PFSK-1 (cell line): ENCODE data around the gene OST4.
A peak's percentile ranks its signal among the peaks of the same experiment; 100 is the strongest.

Source experiments
- FOXP2 ChIP-seq: optimal IDR thresholded peaks from 2 replicates; pipeline ENCODE3; 2011; ENCODE audit warnings: borderline replicate concordance, control low read depth, inconsistent platforms; ENCODE audit not compliant: insufficient read depth; ENCODE audit errors: extremely low read length, extremely low read depth
- POLR2AphosphoS5 ChIP-seq: IDR thresholded peaks from 2 replicates; pipeline ENCODE4 v1.6.1; 2012; ENCODE audit warnings: low read depth, mild to moderate bottlenecking, control low read depth, low read length, moderate library complexity
- SIN3A ChIP-seq: IDR thresholded peaks from 2 replicates; pipeline ENCODE4 v1.6.1; 2012; ENCODE audit warnings: mild to moderate bottlenecking, low read length, moderate library complexity, borderline replicate concordance; ENCODE audit not compliant: insufficient read depth
- TAF1 ChIP-seq: IDR thresholded peaks from 2 replicates; pipeline ENCODE4 v1.6.1; 2012; ENCODE audit warnings: low read length, control low read depth, borderline replicate concordance; ENCODE audit not compliant: insufficient read depth
- TF ChIP-seq, protein P1 (sequence below), 2 experiments: IDR thresholded peaks; 2 replicates each; pipeline versions ENCODE4 v1.6.1 to v1.8.0; 2011 to 2012; ENCODE audit warnings: low read depth in 2 of 2, low read length in 2 of 2, control low read depth in 1 of 2, inconsistent platforms in 1 of 2, mild to moderate bottlenecking in 1 of 2, moderate library complexity in 1 of 2; ENCODE audit not compliant: insufficient read depth in 1 of 2

Gene OST4

DNA sequence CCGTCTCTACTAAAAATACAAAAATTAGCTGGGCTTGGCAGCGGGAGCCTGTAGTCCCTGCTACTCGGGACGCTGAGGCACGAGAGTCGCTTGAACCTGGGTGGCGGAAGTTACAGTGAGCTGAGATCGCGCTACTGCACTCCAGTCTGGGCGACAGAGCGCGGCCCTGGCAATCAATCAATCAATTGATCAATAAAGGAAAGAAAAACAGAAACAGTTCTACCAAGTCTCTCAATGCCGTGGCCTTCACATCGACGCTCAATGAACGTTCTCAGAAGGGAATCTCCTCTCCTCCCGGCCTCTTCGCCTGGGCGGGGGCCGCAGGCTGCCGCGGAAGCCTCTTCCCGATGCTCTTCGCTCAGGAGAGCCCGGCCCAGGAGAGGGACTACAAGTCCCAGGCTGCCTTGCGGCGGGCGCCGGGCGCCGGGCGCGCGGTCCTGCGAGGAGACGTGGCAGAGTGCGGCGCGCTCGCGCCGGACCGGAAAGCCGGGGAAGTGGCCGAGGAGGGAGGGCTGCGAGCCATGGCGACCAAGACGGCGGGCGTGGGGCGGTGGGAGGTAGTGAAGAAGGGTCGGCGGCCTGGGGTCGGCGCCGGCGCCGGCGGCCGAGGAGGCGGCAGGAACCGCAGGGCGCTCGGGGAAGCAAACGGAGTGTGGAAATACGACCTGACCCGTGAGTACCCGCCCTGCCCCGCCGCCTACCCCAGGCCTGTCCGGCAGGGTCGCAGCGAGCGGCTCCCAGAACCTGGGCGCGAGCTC lies 38.8 kb downstream of the OST4 start, which contains the start of gene TMEM214:
Gene TMEM214 (plus strand): TSS at position 471 of the 758 bp plus-strand sequence. CDS start 51 bp downstream, at position 522.
- TF ChIP-seq FOXP2: peak; percentile 82
- TF ChIP-seq, protein P1, sequence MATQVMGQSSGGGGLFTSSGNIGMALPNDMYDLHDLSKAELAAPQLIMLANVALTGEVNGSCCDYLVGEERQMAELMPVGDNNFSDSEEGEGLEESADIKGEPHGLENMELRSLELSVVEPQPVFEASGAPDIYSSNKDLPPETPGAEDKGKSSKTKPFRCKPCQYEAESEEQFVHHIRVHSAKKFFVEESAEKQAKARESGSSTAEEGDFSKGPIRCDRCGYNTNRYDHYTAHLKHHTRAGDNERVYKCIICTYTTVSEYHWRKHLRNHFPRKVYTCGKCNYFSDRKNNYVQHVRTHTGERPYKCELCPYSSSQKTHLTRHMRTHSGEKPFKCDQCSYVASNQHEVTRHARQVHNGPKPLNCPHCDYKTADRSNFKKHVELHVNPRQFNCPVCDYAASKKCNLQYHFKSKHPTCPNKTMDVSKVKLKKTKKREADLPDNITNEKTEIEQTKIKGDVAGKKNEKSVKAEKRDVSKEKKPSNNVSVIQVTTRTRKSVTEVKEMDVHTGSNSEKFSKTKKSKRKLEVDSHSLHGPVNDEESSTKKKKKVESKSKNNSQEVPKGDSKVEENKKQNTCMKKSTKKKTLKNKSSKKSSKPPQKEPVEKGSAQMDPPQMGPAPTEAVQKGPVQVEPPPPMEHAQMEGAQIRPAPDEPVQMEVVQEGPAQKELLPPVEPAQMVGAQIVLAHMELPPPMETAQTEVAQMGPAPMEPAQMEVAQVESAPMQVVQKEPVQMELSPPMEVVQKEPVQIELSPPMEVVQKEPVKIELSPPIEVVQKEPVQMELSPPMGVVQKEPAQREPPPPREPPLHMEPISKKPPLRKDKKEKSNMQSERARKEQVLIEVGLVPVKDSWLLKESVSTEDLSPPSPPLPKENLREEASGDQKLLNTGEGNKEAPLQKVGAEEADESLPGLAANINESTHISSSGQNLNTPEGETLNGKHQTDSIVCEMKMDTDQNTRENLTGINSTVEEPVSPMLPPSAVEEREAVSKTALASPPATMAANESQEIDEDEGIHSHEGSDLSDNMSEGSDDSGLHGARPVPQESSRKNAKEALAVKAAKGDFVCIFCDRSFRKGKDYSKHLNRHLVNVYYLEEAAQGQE (IDR thresholded peaks at IDR 0.05; ENCODE audit: insufficient read depth in 1 of 2, low read depth in 2 of 2, low read length in 2 of 2): no peak
- TF ChIP-seq POLR2AphosphoS5: peak; percentile 87
- peak; percentile 29; the same call in 1 of the 2 replicates for TF ChIP-seq SIN3A
- TF ChIP-seq TAF1: peak; percentile 61; the same call in 1 of the 2 replicates

DNA sequence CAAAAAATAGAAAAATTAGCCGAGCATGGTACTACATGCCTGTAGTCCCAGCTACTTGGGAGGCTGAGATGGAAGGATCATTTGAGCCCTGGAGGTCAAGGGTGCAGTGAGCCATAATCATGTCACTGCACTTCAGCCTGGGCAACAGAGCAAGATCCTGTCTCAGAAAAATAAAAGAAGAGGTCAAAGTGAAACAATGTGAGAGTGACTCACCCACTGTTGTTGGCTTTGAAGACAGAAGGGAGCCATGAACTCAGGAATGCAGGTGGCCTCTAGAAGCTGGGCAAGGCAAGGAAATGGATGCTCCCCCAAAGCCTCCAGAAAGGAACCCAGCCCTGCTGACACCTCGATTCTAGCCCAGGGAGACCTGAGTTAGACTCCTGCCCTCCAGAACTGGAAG lies 42.4 kb downstream of the OST4 start:
- TF ChIP-seq TAF1: no peak
- TF ChIP-seq POLR2AphosphoS5: no peak
- TF ChIP-seq, protein P1 (IDR thresholded peaks at IDR 0.05; ENCODE audit: insufficient read depth in 1 of 2, low read depth in 2 of 2, low read length in 2 of 2): no peak
- TF ChIP-seq FOXP2: no peak
- no peak for TF ChIP-seq SIN3A

DNA sequence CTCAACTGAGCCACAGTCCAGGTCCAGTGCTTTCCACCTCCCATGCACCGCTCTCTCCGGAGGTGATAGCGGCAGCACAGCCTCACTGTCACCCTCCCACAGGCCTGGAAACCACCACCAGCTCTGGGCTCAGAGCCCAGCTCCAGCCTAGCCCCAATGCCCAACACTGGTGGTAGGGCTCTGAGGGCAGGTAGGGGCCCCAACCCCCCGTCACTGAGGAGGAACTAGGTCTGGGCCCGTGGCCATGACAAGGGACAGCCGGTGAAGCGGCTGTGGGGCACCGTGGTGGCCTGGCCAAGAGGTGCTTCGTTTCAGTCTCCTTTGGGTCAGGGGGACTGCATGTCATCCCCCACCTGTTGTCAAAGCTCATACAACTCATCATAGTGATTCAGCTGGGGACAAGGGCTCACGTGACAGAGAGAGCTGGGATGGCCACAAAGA lies 44.2 kb downstream of the OST4 start:
- TF ChIP-seq POLR2AphosphoS5: no peak
- TF ChIP-seq SIN3A: no peak
- TF ChIP-seq, protein P1 (IDR thresholded peaks at IDR 0.05; ENCODE audit: insufficient read depth in 1 of 2, low read depth in 2 of 2, low read length in 2 of 2): no peak
- no peak for TF ChIP-seq FOXP2
- no peak for TF ChIP-seq TAF1

DNA sequence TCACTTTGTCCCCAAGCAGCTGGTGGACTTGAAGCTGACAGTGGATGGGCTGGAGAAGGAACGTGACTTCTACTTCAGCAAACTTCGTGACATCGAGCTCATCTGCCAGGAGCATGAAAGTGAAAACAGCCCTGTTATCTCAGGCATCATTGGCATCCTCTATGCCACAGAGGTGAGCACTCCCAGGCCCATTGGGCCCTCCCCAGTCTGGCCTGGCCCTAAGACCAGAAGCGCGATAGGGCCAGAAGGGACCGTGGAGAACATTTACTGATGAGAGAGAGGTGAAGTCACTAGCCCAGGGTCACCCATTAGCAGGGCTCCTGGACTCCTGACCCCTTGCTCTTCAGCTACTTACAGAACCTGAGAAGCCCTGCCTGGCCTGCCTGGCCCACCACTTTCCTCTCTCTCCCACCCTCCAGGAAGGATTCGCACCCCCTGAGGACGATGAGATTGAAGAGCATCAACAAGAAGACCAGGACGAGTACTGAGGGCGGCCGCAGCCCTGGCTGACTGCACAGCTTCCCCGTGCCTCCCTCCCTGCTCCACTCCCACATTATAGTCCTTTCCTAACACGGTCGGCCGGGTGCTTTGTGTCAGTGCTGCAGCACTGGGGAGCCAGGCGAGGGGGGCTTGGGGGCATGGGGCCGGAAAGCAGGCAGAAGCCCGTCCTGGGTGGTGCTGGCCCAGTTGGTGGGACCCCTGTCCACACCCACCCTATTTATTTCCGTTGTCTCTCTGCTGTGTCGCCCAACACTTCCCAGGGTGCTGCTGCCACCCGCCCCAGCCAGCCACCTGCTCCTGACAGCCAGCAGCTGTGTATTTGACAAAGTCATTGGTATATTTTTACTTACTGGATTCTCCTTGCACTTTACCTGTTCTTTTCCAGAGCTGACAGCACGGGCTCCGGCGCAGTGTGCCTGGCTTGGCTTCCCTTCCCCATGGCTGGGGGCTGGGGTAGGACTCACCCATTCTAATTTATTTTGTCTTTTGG lies 45.3 kb downstream of the OST4 start:
- TF ChIP-seq, protein P1 (IDR thresholded peaks at IDR 0.05; ENCODE audit: insufficient read depth in 1 of 2, low read depth in 2 of 2, low read length in 2 of 2): no peak
- TF ChIP-seq SIN3A (no peak), TAF1 (no peak), POLR2AphosphoS5 (no peak), FOXP2 (no peak)
